ENCODE results near the gene TNKS2. TPM values are rescaled to one million over a fixed set of nuclear protein-coding genes. Genes with fewer than 3 reads are reported as not detected.

TNKS2 gene
- total RNA-seq, 1 experiment from 2014 or later: 46.2 TPM

- DNase-seq (ENCODE audit: low read depth, low spot score) (no peak), ATAC-seq (no peak)
- H3K4me3 ChIP-seq (ENCODE audit: low read depth in 2 of 2, low read length in 2 of 2): no peak overlapping the region
- in situ Hi-C loops (cut with HindIII; ENCODE audit: low pct_unique_long_range_greater_than_20kb, low sequenced_read_pairs): no loop called here
- BruUV-seq (replicated peaks): no TSS peak
- H3K27ac ChIP-seq (ENCODE audit: low read length): no peak overlapping the region
- H3K4me1 ChIP-seq (ENCODE audit: control insufficient read depth, insufficient read depth, low read length): no peaks in the 10 kb centered on the region
- ChIA-PET CTCF (no interaction called here), POLR2A (no interaction called here)
- H3K9me3 ChIP-seq (ENCODE audit: control insufficient read depth, insufficient read depth, low read depth, low read length): no peaks in the 10 kb centered on the region
- TF ChIP-seq TCF7L2 (IDR thresholded peaks at IDR 0.05; ENCODE audit: low read depth, low read length) (no peak), REST (IDR thresholded peaks at IDR 0.05; ENCODE audit: insufficient read depth in 1 of 2, low read depth in 2 of 2, low read length in 1 of 2) (no peak), POLR2AphosphoS5 (IDR thresholded peaks at IDR 0.05; ENCODE audit: low read depth, low read length) (no peak), CTCF (IDR thresholded peaks at IDR 0.05) (no peak), SIN3A (IDR thresholded peaks at IDR 0.05; ENCODE audit: borderline replicate concordance, insufficient read depth, low read depth, low read length) (no peak)
- intact Hi-C loops (cut with micrococcal nuclease; ENCODE audit: unreplicated experiment): no loop called here
- H3K27me3 ChIP-seq (ENCODE audit: control insufficient read depth, insufficient read depth, low read length): no peaks in the 10 kb centered on the region
- H3K36me3 ChIP-seq (ENCODE audit: control insufficient read depth, insufficient read depth, low read length): peaks cover 70% of the 10 kb centered on the region
These were observed 25.9 kb downstream of the TNKS2 start for GRCh38 chr10:91824076-91824475.

- ChIA-PET CTCF (no interaction called here), POLR2A (no interaction called here)
- no peak for DNase-seq (ENCODE audit: low read depth, low spot score)
- TF ChIP-seq CTCF (IDR thresholded peaks at IDR 0.05) (no peak), POLR2AphosphoS5 (IDR thresholded peaks at IDR 0.05; ENCODE audit: low read depth, low read length) (no peak), TCF7L2 (IDR thresholded peaks at IDR 0.05; ENCODE audit: low read depth, low read length) (no peak), REST (IDR thresholded peaks at IDR 0.05; ENCODE audit: insufficient read depth in 1 of 2, low read depth in 2 of 2, low read length in 1 of 2) (no peak), SIN3A (IDR thresholded peaks at IDR 0.05; ENCODE audit: borderline replicate concordance, insufficient read depth, low read depth, low read length) (no peak)
- ATAC-seq: no peak
- no TSS peak for BruUV-seq (replicated peaks)
- no peak overlapping the region for H3K4me3 ChIP-seq (ENCODE audit: low read depth in 2 of 2, low read length in 2 of 2)
- intact Hi-C loops (cut with micrococcal nuclease; ENCODE audit: unreplicated experiment): no loop called here
- no peaks in the 10 kb centered on the region for H3K4me1 ChIP-seq (ENCODE audit: control insufficient read depth, insufficient read depth, low read length)
- H3K36me3 ChIP-seq (ENCODE audit: control insufficient read depth, insufficient read depth, low read length): peaks cover 75% of the 10 kb centered on the region
- no peak overlapping the region for H3K27ac ChIP-seq (ENCODE audit: low read length)
- H3K9me3 ChIP-seq (ENCODE audit: control insufficient read depth, insufficient read depth, low read depth, low read length): no peaks in the 10 kb centered on the region
- H3K27me3 ChIP-seq (ENCODE audit: control insufficient read depth, insufficient read depth, low read length): no peaks in the 10 kb centered on the region
- in situ Hi-C loops (cut with HindIII; ENCODE audit: low pct_unique_long_range_greater_than_20kb, low sequenced_read_pairs): no loop called here
These were observed 31.0 kb downstream of the TNKS2 start for GRCh38 chr10:91829268-91829667.

Data from Panc1 (cell line).